ENCODE measurements around the gene LRP5.

LRP5 gene

GRCh38 chr11:68345776-68346461 lies 33.5 kb downstream of the LRP5 start:
- DNase-seq (ENCODE audit: low read depth in 2 of 3, low spot score in 2 of 3): no peak

GRCh38 chr11:68346462-68346790 lies 34.0 kb downstream of the LRP5 start:
- DNase-seq (ENCODE audit: low read depth in 2 of 3, low spot score in 2 of 3): no peak

- DNase-seq (ENCODE audit: low read depth in 2 of 3, low spot score in 2 of 3): no peak
These were observed 35.0 kb downstream of the LRP5 start for GRCh38 chr11:68347345-68347744.

GRCh38 chr11:68347841-68348240 lies 35.5 kb downstream of the LRP5 start:
- no peak for DNase-seq (ENCODE audit: low read depth in 2 of 3, low spot score in 2 of 3)

GRCh38 chr11:68349461-68350249 lies 37.3 kb downstream of the LRP5 start:
- no peak for DNase-seq (ENCODE audit: low read depth in 2 of 3, low spot score in 2 of 3)

- DNase-seq (ENCODE audit: low read depth in 2 of 3, low spot score in 2 of 3): no peak
These were observed 38.5 kb downstream of the LRP5 start for GRCh38 chr11:68350759-68351449.

- no peak for DNase-seq (ENCODE audit: low read depth in 2 of 3, low spot score in 2 of 3)
These were observed 39.3 kb downstream of the LRP5 start for GRCh38 chr11:68351450-68352275.

- no peak for DNase-seq (ENCODE audit: low read depth in 2 of 3, low spot score in 2 of 3)
These were observed 40.2 kb downstream of the LRP5 start for GRCh38 chr11:68352591-68352990.

- no peak for DNase-seq (ENCODE audit: low read depth in 2 of 3, low spot score in 2 of 3)
These were observed 40.7 kb downstream of the LRP5 start for GRCh38 chr11:68353118-68353517.

- DNase-seq (ENCODE audit: low read depth in 2 of 3, low spot score in 2 of 3): no peak
These were observed 41.3 kb downstream of the LRP5 start for GRCh38 chr11:68353669-68354068.

- no peak for DNase-seq (ENCODE audit: low read depth in 2 of 3, low spot score in 2 of 3)
These were observed 41.9 kb downstream of the LRP5 start for GRCh38 chr11:68354148-68354872.

- DNase-seq (ENCODE audit: low read depth in 2 of 3, low spot score in 2 of 3): no peak
These were observed 43.1 kb downstream of the LRP5 start for GRCh38 chr11:68355471-68355870.

- no peak for DNase-seq (ENCODE audit: low read depth in 2 of 3, low spot score in 2 of 3)
These were observed 45.2 kb downstream of the LRP5 start for GRCh38 chr11:68357568-68357967.

GRCh38 chr11:68358416-68358815 lies 46.0 kb downstream of the LRP5 start:
- no peak for DNase-seq (ENCODE audit: low read depth in 2 of 3, low spot score in 2 of 3)

- no peak for DNase-seq (ENCODE audit: low read depth in 2 of 3, low spot score in 2 of 3)
These were observed 49.3 kb downstream of the LRP5 start for GRCh38 chr11:68361702-68362101.

GRCh38 chr11:68362801-68363379 lies 50.5 kb downstream of the LRP5 start:
- no peak for DNase-seq (ENCODE audit: low read depth in 2 of 3, low spot score in 2 of 3)

- DNase-seq (ENCODE audit: low read depth in 2 of 3, low spot score in 2 of 3): no peak
These were observed 51.4 kb downstream of the LRP5 start for GRCh38 chr11:68363776-68364175.

- no peak for DNase-seq (ENCODE audit: low read depth in 2 of 3, low spot score in 2 of 3)
These were observed 52.2 kb downstream of the LRP5 start for GRCh38 chr11:68364581-68364980.

GRCh38 chr11:68365943-68366435 lies 53.6 kb downstream of the LRP5 start:
- no peak for DNase-seq (ENCODE audit: low read depth in 2 of 3, low spot score in 2 of 3)

GRCh38 chr11:68367252-68367651 lies 54.9 kb downstream of the LRP5 start:
- no peak for DNase-seq (ENCODE audit: low read depth in 2 of 3, low spot score in 2 of 3)

Measured in activated CD8-positive, alpha-beta memory T cell treated with anti-CD3 and anti-CD28 coated beads for 48 hours (primary cell).